Esophagus mucosa (tissue), 1 donor: ENCODE data around the gene MRPL52. TPM values are rescaled to one million over a fixed set of nuclear protein-coding genes. Genes with fewer than 3 reads are reported as not detected.
"Not testable (repeated sequence)": the region's sequence is repeated elsewhere in the genome, so short reads cannot be mapped to it uniquely, and the experiment has no call there.

ENCODE experiments used
- ATAC-seq: fragments of 200-7000 bp; cut with Tn5 transposase; one replicate; pipeline ENCODE4 v1.9.1; 2020
- total RNA-seq: library from RNA; stranded (reverse); gene quantifications from one replicate; pipeline ENCODE4 v1.2.4, GENCODE V29; 2023
- donor health status: DM: yes; HTN: yes; CAD: no.

Gene MRPL52
- total RNA-seq: 103 TPM

DNA sequence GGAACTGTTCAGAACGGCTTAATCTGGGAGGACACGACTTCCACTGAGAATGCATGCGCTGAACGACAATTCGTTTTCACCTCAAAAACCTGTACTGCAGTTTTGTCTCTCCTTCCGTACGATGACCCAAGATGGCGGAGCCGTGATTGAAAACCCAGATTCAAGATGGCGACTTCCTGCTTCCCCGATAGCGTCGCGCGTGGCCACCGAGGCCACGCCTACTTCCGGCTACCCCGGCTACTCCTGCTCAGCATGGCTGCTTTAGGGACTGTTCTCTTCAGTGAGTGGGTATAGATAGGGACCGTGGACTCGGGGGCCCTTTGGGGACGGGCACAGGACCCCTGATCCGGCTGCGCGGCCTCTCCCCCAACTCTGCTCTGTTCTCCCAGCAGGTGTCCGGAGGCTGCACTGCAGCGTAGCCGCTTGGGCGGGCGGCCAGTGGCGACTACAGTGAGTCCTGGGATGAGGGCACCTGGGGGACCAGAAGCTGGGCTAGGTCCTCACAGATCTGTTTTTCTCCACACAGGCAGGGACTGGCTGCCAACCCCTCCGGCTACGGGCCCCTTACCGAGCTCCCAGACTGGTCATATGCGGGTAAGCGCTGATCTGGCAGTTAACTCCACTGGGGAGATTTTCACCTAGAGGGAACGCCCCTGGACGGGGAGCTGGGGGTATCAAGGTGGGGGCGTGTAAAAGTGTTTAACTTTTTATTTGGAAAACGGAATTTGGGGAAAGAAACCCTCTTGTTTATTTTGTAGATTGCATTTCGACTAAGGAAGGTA lies at the start of gene MRPL52:
MRPL52 (plus strand) TSS at position 227 of the 782 bp plus-strand sequence; CDS start at position 253, 26 bp downstream.
- ATAC-seq: peak; percentile 89

DNA sequence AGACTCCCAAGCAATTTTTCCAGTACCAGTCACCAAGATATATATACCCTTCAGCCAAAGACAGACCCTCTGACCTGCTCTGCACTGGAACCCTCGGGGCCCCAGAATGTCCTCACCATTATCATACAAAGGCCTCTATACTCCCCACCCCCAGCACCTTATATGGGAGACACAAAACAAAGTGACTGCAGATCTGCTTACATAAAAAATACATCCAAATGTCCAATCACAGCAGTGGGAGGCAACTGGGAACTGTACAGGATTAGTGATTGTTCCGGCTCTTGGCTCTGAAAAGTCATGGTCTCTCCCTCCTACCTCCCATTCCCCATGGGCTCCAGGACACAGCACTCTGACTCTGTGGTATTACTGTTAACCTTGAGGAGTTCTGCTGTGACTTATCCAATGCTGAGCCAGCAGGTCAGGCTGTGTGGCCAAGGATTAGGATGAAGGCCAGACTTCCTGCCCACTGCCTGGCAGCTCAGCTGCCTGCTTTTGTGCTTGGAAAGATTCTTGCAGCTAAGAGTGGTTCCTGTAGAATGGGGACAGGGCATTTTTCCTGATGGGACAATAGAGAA lies 49.5 kb upstream of the MRPL52 start:
- no peak for ATAC-seq

DNA sequence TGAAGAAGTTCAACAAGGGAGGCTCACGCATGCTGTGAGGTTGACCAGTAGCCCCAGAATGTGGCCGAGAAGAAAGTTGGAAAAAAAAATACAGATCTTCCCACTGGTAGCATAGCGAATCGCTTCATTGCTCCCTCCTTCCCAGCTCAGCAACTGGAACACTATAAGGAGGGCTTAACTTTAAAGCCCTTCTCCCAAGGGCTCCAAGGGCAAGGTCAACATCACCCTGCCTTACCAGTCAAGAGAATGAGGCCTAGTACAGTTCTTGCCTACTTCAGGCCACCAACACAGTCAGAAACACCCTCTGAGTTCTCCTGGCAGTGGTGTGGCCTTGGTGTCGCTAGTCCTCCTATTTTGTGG lies 48.8 kb upstream of the MRPL52 start:
- no peak for ATAC-seq

DNA sequence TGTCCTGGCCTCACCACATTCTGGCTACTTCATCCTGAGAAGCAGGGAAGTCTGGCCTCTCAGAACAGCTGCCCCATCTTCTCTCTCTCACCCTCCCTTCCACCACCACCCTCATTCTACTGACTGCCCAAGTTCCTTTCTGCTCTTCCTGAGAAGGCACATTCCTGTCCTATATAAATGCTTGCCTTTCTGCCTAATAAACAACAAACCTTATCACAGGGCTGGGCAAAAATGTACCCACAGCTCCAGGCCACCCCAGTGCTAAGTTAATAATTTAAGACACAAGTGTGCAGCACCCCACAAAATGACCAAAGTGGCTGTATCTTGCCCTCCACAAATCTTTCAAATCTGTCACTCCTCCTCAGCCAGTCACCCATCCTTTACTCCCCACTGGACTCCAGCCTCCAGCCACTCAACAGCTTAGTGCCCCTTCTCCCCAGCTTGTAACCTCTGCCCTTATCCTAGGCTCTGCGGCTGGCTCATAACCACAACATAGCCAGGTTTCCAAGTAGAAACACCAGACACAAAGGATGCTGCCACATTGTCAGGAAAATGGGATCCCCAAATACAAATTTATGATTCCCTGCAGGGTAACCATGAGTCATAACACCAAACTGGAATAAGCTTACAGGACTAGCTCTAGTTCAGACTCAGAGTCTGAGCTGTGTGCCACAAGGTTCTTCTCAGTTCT lies 48.2 kb upstream of the MRPL52 start:
- ATAC-seq: no peak

DNA sequence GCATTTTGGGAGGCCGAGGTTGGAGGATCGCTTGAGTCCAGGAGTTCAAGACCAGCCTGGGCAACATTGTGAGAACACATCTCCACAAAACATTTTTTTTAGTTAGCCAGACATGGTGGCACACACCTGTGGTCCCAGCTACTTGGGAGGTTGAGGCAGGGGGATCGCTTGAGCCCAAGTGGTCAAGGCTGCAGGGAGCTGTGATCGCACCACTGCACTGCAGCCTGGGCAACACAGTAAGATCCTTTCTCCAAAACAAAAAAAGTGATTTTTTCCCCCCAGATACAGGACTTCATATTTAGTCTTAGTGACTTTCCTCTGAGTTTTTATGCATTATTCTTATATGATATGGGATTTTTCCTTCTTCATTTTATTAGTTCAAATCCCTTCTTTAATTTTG lies 43.0 kb upstream of the MRPL52 start:
- ATAC-seq: no peak

DNA sequence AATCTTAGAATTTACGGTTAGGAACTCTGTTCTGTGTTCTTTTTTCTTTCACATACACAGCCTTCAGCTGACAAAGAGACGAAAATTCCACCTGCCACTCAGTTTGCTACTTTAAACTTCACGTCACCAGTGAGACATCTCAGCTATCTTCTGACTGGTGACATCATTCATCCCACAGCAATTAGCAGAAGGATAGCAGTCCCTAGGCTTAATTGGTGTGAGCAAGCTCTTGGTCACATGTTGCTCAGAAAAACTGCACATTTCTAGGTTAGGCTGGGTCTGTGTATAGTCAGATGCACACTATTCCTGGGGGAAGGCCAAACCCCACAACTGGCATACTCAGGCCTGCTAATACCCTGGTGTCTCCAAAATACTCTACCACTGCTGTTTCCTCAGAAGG lies 38.4 kb upstream of the MRPL52 start:
- ATAC-seq: no peak

DNA sequence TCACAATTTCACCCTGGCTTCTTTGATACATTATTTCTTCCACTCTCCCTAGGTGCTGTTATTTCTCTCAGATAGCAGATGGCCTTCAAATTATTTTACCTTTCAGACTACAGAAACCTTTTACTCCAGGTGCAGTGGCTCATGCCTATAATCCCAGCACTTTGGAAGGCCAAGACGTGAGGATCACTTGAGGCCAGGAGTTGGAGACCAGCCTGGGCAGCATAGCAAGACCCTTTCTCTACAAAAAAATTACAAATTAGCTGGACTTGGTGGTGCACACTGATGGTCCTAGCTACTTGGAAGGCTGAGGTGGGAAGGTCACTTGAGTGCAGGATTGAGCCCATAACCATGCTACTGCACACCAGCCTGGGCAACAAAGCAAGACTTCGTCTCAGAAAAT lies 37.5 kb upstream of the MRPL52 start:
- ATAC-seq: no peak

DNA sequence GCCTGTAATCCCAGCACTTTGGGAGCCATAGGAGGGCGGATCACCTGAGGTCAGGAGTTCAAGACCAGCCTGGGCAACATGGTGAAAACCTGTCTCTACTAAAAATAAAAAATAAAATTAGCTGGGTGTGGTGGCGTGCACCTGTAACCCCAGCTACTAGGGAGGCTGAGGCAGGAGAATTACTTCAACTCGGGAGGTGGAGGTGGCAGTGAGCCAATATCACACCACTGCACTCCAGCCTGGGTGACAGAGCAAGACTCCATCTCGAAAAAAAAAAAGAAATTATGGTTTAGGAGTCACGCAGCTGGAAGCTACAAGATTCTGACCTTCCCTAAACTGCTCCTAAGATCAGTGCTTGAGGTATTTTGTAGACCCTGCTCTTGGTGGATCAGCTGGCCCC lies 36.1 kb upstream of the MRPL52 start:
- ATAC-seq: not testable (repeated sequence)

DNA sequence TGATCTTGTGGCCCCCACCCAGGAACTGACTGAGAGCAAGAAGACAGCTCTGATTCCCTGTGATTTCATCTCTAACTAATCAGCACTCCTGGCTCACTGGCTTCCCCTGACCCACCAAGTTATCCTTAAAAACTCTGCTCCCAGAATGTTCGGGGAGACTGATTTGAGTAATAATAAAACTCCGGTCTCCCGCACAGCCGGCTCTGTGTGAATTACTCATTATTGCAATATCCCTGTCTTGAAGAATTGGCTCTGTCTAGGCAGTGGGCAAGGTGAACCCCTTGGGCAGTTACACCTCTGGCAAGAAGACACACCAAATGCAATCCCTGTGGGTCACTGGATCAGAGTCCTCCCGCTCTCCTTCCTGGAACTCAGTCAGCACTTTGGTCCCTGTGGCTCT lies 35.7 kb upstream of the MRPL52 start:
- ATAC-seq: no peak

DNA sequence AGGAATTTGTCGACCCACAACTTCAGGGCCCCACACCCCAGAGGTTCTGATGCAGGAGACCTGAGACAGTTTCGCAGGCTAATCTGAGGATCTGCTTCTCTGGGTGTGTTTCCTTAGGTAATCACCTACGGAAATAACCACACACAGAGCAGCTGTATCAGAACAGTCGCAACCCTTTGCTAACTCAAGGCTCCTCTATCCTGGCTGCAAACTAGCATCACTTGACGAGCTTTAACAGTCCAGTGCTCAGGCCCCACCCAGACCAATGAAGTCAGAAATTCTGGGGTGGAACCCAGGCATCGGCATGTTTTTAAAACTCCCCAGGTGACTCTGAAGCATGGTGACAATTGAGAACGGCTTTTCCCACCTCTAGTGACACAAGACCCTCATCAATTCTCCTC lies 35.1 kb upstream of the MRPL52 start:
- no peak for ATAC-seq

DNA sequence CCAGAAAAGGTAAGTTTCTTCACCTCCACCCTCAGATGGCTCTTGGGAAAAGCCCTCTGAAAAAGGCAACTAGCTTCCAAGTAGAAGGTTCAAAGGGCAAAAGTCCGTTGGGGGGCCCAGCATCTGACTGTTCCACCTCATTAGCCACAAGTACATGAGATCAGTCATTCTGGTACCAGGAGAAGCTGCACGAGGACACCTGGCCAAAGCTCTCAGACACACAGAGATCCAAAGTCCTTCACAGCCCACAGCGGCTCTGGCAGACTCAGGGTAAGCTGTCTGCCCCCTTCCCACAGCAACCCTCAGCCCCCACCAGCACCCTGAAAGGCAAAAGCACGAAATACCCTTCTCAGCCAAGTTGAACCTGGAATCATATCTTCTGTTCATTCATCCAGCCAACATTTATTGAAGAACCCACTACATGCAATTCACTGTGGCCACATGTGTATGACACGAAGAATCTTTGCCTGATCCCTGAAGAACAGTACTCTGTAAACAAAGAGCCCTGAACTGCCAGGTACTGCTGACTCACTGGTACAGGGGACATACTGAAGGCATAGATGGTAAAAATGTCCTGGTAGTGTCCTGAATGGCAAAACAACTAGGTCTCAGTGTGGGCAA lies 33.5 kb upstream of the MRPL52 start:
- no peak for ATAC-seq

DNA sequence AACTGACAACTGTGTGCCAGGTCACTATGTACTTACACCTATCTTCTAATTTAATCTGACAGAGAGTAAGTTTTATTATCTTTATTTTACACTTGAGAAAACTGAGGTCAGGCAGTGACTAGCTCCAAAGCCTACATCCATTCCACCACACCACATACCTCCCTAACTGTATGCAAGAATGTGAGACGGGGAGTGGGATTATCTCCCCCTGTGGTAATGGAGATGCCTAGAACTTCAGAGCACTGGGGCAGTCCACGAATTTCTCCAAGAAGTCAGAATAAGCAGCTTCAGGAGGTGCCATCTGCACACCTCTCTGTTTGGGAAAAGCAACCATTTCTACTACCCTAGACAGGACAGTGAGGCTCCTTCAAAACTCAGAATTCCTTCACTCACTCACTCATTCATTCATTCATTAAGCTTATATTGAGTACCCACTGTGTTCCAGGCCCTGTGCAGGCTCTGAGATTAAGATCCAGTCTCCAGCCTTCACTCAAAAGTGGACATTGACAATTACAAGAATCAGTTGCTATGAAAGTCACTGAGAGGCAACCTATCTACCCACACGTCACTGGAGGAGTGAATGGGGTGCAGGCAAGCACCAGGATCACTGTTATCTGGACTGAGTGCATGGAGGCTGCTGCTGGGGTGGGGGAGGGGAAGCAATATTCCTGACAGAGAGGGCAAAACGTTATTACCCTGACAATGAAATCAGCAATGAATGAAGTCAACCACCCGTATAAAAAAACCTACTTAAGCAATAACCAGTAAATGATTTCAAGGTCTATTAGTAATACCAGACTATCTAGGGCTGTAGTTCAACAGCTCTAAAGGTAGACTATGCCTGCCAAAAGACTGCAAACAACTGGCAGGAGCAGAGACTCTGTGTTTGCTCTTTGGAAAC lies 32.4 kb upstream of the MRPL52 start:
- ATAC-seq: no peak

DNA sequence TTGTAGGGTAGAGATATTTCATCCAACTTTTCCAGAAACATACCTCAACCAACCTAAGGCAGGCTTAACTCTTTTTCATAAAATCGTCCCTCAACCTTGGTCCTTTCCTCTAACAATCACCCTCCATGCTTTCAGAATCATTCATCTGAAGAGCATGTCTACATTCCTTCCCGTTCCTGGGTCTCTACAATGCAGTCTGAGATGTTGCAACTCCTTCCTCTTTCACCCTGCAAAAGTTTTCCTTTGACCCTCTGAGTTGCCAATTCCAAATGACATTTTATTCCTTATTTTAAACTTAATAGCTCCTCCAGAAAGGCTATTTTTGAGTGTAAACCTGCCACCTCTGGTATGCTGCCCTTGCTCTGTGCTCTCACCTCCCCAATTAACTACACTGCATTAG lies 31.2 kb upstream of the MRPL52 start:
- no peak for ATAC-seq

DNA sequence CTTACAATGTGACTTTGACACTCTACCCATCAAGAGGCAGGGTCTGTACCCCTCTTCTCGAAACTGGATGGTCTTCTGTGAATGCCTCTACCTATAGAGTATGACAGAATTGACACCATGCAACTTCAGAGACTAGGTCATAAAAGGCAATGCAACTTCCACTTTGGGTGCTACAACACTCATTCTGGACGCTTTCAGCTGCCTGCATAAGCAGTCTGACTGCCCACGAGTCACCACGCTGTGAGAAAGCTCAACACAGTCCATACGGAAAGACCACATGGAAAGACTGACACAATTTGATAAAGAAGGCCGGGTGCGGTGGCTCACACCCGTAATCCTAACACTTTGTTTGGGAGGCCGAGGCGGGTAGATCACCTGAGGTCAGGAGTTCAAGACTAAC lies 29.3 kb upstream of the MRPL52 start:
- no peak for ATAC-seq

DNA sequence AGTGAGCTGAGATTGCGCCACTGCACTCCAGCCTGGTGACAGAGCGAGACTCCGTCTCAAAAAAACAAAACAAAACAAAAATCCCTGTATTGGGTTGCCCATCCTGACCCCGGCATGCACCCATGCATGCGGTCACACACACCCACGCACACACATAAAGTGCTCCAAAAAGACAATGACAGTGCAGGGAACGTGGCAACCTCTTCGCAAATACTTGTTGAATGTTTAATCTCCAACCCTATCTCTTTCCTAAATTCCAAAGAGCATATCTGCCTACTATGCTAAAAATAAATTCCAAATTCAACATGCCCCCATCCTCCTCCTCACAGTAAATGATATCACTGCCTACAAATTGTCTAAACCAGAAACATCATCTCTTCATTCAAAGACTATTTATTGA lies 28.0 kb upstream of the MRPL52 start:
- no peak for ATAC-seq

DNA sequence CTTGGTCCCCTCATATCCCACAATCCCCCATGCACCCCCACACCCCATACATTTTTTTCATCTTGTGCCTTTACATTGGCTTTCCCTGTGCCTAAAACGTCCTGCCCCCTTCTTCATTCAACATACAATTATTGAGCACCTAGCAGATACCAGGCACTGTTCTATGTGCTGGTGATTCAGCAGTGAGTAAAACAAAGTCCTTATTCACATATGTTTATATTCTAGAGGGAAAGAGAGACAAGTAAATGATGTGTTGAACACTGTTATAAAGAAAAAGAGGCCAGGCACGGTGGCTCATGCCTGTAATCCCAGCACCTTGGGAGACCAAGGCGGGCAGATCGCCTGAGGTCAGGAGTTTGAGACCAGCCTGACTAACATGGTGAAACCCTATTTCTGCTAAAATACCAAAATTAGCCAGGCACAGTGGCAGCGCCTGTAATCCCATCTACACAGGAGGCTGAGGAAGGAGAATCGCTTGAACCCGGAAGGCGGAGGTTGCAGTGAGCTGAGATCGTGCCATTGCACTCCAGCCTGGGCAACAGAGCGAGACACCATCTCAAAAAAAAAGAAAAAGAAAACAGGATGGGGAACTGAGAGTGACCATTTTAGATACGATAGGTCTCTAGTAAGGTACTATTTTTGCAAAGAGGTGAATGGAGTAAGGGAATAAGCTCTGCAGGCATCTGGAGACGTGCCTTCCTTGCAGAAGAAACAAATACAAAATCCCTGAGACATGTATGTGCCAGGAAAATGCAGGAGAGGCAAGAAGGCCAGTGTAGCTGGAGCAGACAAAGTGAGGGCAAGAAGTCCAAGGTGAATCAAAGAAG lies 26.6 kb upstream of the MRPL52 start:
- ATAC-seq: no peak

DNA sequence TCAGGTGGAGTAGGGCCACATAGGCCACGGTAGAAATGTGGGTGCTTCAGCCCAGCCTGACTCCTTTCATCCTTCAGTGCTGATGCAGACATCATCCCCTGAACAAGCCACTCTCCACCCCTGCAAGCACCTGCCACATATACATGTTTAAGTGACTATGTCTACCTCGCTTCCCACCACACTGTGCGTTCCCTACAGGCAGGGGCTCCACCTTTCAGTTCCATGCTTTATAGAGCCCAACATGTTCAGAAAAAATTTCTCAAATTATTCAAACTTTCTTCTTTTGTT lies 26.1 kb upstream of the MRPL52 start:
- no peak for ATAC-seq

DNA sequence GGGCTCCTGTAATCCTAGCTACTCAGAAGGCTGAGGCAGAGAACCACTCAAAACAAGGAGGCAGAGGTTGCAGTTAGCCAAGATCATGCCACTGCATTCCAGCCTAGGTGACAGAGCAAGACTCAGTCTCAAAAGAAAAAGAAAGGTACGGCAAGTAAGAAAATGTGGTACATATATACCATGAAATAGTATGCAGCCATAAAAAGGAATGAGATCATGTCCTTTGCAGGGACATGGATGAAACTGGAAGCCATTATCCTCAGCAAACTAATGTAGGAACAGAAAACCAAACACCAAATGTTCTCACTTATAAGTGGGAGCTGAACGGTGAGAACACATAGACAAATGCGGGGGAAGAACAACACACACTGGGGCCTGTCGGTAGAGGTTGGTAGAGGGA lies 24.5 kb upstream of the MRPL52 start:
- not testable (repeated sequence) for ATAC-seq

DNA sequence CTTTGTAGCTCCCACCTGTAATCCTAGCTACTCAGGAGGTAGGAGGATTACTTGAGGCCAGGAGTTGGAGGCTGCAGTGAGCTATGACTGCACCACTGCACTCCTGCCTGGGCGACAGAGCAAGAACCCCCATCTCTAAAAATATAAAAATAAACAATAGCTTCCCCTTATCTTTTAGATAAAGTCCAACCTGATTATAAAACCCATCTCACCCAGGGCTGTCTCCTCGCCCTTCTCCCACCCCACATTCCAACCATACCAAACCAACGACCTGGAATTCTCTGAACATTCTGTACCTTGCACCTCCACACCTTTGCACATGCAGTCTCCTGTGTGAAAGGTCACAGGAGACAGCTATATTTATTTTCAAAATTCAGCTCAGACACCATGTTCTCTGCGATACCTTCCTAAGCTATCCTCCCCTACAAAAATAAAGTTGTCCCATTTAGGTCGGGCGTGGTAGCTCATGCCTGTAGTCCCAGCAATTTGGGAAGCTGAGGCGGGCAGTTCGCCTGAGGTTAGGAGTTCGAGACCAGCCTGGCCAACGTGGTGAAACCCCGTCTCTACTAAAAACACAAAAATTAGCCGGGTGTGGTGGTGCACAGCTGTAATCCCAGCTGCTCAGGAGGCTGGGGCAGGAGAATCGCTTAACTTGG lies 22.1 kb upstream of the MRPL52 start:
- no peak for ATAC-seq

DNA sequence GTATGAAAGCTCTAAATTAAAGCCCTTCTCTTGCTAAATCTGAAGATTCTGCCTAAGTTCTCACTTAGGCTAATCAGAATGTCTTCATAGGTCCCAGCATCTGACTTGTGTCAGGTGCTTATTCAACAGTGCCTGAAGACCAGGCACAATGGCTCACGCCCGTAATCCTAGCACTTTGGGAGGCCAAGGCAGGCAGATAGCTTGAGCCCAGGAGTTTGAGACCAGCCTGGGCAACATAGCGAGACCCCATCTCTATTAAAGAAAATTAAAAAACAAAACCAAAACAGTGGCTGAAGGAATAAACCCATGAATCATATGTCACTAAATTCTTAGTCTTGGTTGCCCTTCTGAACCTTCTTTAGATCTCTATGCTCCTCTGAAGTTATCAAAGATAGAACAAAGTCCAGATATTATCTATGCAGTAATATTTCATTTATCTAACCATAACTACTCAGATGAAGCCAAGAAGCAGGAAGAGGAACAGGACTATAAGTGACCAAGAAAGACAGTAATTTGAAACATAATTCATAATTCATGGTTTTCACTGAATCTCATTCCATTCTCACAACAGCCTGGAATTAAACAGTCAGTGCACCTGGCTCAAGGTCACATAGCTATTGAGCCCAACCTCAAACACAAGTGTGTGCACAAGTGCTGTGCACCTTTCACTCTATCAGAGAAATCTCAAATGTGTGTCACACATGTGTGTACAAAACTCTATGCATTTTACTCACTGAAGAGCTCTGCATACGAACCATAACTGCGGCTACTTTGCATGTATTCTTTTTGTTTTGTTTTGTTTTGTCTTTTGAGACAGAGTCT lies 21.1 kb upstream of the MRPL52 start:
- no peak for ATAC-seq
